ENCODE results near the gene TSHZ2. TPM values are rescaled to one million over a fixed set of nuclear protein-coding genes. Genes with fewer than 3 reads are reported as not detected.

Gene TSHZ2
- total and polyA plus RNA-seq, 9 of the 15 experiments (the other 6 are each of a cell fraction or from before 2014, with no cell fraction given): 0.03 to 0.20 (median 0.05) TPM; not detected in 4

DNA sequence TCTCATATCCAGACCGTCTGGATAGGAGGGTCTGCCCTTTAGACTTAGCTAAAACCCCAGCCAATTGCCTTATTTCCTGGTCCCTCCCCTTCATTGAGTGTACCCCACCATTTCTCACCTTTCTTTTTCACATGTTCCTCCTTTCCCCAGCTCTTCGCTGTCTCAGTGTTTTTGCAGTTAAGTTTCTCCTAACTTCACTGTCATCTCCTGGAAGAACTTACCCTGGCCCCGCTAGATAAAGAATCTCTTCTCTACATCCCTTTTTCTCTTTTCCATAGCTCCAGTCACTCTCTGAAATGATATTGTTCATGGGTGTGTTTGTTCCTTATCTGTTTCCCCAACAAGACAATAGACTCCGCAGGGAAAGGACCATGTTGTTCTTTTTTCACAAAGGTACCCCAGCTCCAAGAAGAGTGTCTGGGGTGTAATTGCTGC lies 208.8 kb downstream of the TSHZ2 start (continued):
- TF ChIP-seq SIN3A (IDR thresholded peaks at IDR 0.05; ENCODE audit: borderline replicate concordance in 2 of 2, control insufficient read depth in 1 of 2, low read depth in 2 of 2, low read length in 2 of 2) (no peak), GATAD2A (IDR thresholded peaks at IDR 0.05) (peak; percentile 73), ARID2 (IDR thresholded peaks at IDR 0.05) (no peak), ZFP30 (CRISPR knock-in tag; IDR thresholded peaks at IDR 0.05; ENCODE audit: borderline replicate concordance) (no peak), CREM (IDR thresholded peaks at IDR 0.05; ENCODE audit: low read depth) (0 out of 2 replicates have a peak, but pooled peaks have one; percentile 7), ILF3 (IDR thresholded peaks at IDR 0.05; ENCODE audit: borderline replicate concordance) (no peak), PHB2 (IDR thresholded peaks at IDR 0.05; ENCODE audit: low read depth) (peak; percentile 62; the same call in 1 of the 2 replicates), MTA1 (IDR thresholded peaks at IDR 0.05; ENCODE audit: borderline replicate concordance) (peak; percentile 79; the same call in 1 of the 2 replicates), TEAD1 (CRISPR knock-in tag; IDR thresholded peaks at IDR 0.05) (0 out of 4 replicates have a peak, but pooled peaks of 1 of the 2 experiments have one; percentile 15), DMBX1 (CRISPR knock-in tag; IDR thresholded peaks at IDR 0.05; ENCODE audit: borderline replicate concordance) (peak; percentile 37; the same call in 1 of the 2 replicates), SMC3 (conservative IDR thresholded peaks at IDR 0.05; ENCODE audit: insufficient read depth, low read depth, low read length) (no peak), CTBP1 (IDR thresholded peaks at IDR 0.05; ENCODE audit: borderline replicate concordance) (peak; percentile 90; the same call in 1 of the 2 replicates), RFX5 (IDR thresholded peaks at IDR 0.05; ENCODE audit: low read depth, low read length) (no peak), PHF21A (IDR thresholded peaks at IDR 0.05; ENCODE audit: borderline replicate concordance, low read depth) (no peak), SMARCE1 (IDR thresholded peaks at IDR 0.05) (peak; percentile 88), DDX20 (tag; IDR thresholded peaks at IDR 0.05; ENCODE audit: low read depth) (no peak), GATA2 (CRISPR knock-in tag; IDR thresholded peaks at IDR 0.05) (peak; percentile 63), SMARCA4 (IDR thresholded peaks at IDR 0.05) (peak; percentile 94), SMARCC2 (IDR thresholded peaks at IDR 0.05; ENCODE audit: low read depth) (peak; percentile 63; the same call in 1 of the 2 replicates), SNIP1 (IDR thresholded peaks at IDR 0.05; ENCODE audit: low read depth) (no peak), CBFA2T3 (IDR thresholded peaks at IDR 0.05) (peak; percentile 94), MCM3 (IDR thresholded peaks at IDR 0.05) (no peak)
- TF ChIP-seq, protein P1, sequence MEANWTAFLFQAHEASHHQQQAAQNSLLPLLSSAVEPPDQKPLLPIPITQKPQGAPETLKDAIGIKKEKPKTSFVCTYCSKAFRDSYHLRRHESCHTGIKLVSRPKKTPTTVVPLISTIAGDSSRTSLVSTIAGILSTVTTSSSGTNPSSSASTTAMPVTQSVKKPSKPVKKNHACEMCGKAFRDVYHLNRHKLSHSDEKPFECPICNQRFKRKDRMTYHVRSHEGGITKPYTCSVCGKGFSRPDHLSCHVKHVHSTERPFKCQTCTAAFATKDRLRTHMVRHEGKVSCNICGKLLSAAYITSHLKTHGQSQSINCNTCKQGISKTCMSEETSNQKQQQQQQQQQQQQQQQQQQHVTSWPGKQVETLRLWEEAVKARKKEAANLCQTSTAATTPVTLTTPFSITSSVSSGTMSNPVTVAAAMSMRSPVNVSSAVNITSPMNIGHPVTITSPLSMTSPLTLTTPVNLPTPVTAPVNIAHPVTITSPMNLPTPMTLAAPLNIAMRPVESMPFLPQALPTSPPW (CRISPR knock-in tag; IDR thresholded peaks at IDR 0.05): no peak
- TF ChIP-seq, protein P2, sequence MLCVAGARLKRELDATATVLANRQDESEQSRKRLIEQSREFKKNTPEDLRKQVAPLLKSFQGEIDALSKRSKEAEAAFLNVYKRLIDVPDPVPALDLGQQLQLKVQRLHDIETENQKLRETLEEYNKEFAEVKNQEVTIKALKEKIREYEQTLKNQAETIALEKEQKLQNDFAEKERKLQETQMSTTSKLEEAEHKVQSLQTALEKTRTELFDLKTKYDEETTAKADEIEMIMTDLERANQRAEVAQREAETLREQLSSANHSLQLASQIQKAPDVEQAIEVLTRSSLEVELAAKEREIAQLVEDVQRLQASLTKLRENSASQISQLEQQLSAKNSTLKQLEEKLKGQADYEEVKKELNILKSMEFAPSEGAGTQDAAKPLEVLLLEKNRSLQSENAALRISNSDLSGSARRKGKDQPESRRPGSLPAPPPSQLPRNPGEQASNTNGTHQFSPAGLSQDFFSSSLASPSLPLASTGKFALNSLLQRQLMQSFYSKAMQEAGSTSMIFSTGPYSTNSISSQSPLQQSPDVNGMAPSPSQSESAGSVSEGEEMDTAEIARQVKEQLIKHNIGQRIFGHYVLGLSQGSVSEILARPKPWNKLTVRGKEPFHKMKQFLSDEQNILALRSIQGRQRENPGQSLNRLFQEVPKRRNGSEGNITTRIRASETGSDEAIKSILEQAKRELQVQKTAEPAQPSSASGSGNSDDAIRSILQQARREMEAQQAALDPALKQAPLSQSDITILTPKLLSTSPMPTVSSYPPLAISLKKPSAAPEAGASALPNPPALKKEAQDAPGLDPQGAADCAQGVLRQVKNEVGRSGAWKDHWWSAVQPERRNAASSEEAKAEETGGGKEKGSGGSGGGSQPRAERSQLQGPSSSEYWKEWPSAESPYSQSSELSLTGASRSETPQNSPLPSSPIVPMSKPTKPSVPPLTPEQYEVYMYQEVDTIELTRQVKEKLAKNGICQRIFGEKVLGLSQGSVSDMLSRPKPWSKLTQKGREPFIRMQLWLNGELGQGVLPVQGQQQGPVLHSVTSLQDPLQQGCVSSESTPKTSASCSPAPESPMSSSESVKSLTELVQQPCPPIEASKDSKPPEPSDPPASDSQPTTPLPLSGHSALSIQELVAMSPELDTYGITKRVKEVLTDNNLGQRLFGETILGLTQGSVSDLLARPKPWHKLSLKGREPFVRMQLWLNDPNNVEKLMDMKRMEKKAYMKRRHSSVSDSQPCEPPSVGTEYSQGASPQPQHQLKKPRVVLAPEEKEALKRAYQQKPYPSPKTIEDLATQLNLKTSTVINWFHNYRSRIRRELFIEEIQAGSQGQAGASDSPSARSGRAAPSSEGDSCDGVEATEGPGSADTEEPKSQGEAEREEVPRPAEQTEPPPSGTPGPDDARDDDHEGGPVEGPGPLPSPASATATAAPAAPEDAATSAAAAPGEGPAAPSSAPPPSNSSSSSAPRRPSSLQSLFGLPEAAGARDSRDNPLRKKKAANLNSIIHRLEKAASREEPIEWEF (CRISPR knock-in tag; IDR thresholded peaks at IDR 0.05): no peak
